A673 (cell line): ENCODE results near the gene ZNF584. TPM values are rescaled to one million over a fixed set of nuclear protein-coding genes. Genes with fewer than 3 reads are reported as not detected.

ENCODE experiments used
- Bru-seq: library from RNA; stranded (reverse); fragments of 400-500 nt; gene quantifications from one replicate; lab custom pipeline; 2021; lab: Mats Ljungman, UMichigan
- BruChase-seq, 2 experiments: library from RNA; stranded (reverse); fragments of 400-500 nt; gene quantifications; one replicate each; lab custom pipeline; 2021; lab: Mats Ljungman, UMichigan
- BruUV-seq: library from RNA; stranded (reverse); fragments of 400-500 nt; replicated peaks from 2 replicates; lab custom pipeline; 2021; lab: Mats Ljungman, UMichigan
- CTCF ChIA-PET: fragments of 300-600 bp; sonication (Branson Sonifier 250); formaldehyde crosslinking; loops from one replicate; lab custom pipeline; 2022; ENCODE audit warnings: antibody characterized with exemption; lab: Charles Lee
- POLR2A ChIA-PET: fragments of 300-600 bp; sonication (Branson Sonifier 250); formaldehyde crosslinking; loops from one replicate; lab custom pipeline; 2022; ENCODE audit warnings: antibody characterized with exemption; ENCODE audit not compliant: low non-redundant PET; lab: Charles Lee
- DNase-seq: peaks from one replicate; pipeline ENCODE4 v3.0.0-alpha.2; 2015; ENCODE audit warnings: low spot score
- H3K27ac ChIP-seq: fragments of 200-600 bp; sonication (generic); 2 replicates; pipeline ENCODE4 v1.5.1; 2016; ENCODE audit warnings: mixed run types, low read depth, mild to moderate bottlenecking, mixed read lengths, antibody characterized with exemption, low read length; ENCODE audit not compliant: poor library complexity, severe bottlenecking
- H3K27me3 ChIP-seq: fragments of 200-600 bp; sonication (generic); replicated peaks from 2 replicates; pipeline ENCODE4 v1.6.1; 2017; ENCODE audit warnings: mixed run types, low read depth, mild to moderate bottlenecking, mixed read lengths, antibody characterized with exemption, low read length; ENCODE audit not compliant: insufficient read depth, poor library complexity
- H3K36me3 ChIP-seq: fragments of 200-600 bp; sonication (generic); 2 replicates; pipeline ENCODE4 v1.6.1; 2016; ENCODE audit warnings: mixed run types, mild to moderate bottlenecking, mixed read lengths, antibody characterized with exemption, low read length; ENCODE audit not compliant: insufficient read depth, poor library complexity, severe bottlenecking
- H3K4me1 ChIP-seq: fragments of 200-600 bp; sonication (generic); 2 replicates; pipeline ENCODE4 v1.6.1; 2017; ENCODE audit warnings: mixed run types, mild to moderate bottlenecking, mixed read lengths, antibody characterized with exemption, low read length; ENCODE audit not compliant: insufficient read depth, poor library complexity, severe bottlenecking
- H3K4me3 ChIP-seq: fragments of 200-600 bp; sonication (generic); 2 replicates; pipeline ENCODE4 v1.5.1; 2016; ENCODE audit warnings: low read depth, mixed run types, mild to moderate bottlenecking, mixed read lengths, low read length; ENCODE audit not compliant: poor library complexity, severe bottlenecking
- H3K9me3 ChIP-seq: fragments of 200-600 bp; sonication (generic); 2 replicates; pipeline ENCODE4 v1.6.1; 2016; ENCODE audit warnings: mixed run types, low read depth, mild to moderate bottlenecking, mixed read lengths, antibody characterized with exemption, low read length; ENCODE audit not compliant: poor library complexity, severe bottlenecking
- CTCF ChIP-seq: fragments of 300-800, 200-600 bp; sonication (generic); conservative IDR thresholded peaks from 2 replicates; pipeline ENCODE4 v1.5.1; 2017; ENCODE audit warnings: low read depth, mild to moderate bottlenecking, antibody characterized with exemption, low read length, moderate library complexity, mixed read lengths
- EZH2 ChIP-seq: fragments of 200-600 bp; sonication (generic); IDR thresholded peaks from 2 replicates; pipeline ENCODE4 v1.6.1; 2017; ENCODE audit warnings: borderline replicate concordance, low read depth, mild to moderate bottlenecking, mixed read lengths, antibody characterized with exemption, low read length; ENCODE audit not compliant: poor library complexity, severe bottlenecking
- intact Hi-C: fragments of 100-400 bp; cut with micrococcal nuclease; formaldehyde crosslinking; loops from one replicate; pipeline ENCODE4 v1.10.0; 2022; ENCODE audit not compliant: unreplicated experiment
- long read RNA-seq: library from polyadenylated mRNA; stranded (forward); transcript quantifications from one replicate; pipeline ENCODE4 v2.0.0, GENCODE V29; 2022
- total RNA-seq: library from RNA; stranded (reverse); gene quantifications from 2 replicates; pipeline ENCODE4 v1.2.3, GENCODE V29; 2021

Gene ZNF584
- total RNA-seq (20.9 and 21.6 TPM in 2 replicates), Bru-seq, nascent RNA (percentile 67 among the genes with signal in this experiment), BruChase-seq, experiment 1, labeled RNA remaining after a 2-hour chase (percentile 75 among the genes with signal in this experiment), BruChase-seq, experiment 2, labeled RNA remaining after a 6-hour chase (percentile 74 among the genes with signal in this experiment)
- long read RNA-seq, transcript ZNF584-203 (4 exons, 2,187 nt), result major isoform, 10 of 53 reads
- long read RNA-seq, transcript ZNF584-206 (3 exons, 591 nt), result minor isoform, 5 of 53 reads
- long read RNA-seq, partial matches to known transcripts, result 0 of 53 reads
- long read RNA-seq, other reads (novel, unspliced or antisense), result 30 of 53 reads

- DNase-seq, result peak; percentile 98
- peak within 1 kb of the TSS; percentile 94 for H3K4me3 ChIP-seq
- ChIA-PET CTCF (no interaction called here), POLR2A (interaction anchor here (0.6 kb wide), 1 partner anchor 21 kb away, joined by 3 read pairs; the partner anchor contains the start of gene RPS5)
- no TSS peak for BruUV-seq
- TF ChIP-seq CTCF (no peak; the same call in 1 of the 2 replicates), EZH2 (no peak)
- H3K36me3 ChIP-seq, result no peaks in the 10 kb centered on the region
- H3K27me3 ChIP-seq, result no peaks in the 10 kb centered on the region
- intact Hi-C loops, result no loop called here
- peaks cover 5% of the 10 kb centered on the region for H3K9me3 ChIP-seq
- H3K27ac ChIP-seq, result peak within 1 kb of the TSS; percentile 91
- peaks cover 4% of the 10 kb centered on the region for H3K4me1 ChIP-seq
Observed at GRCh38 chr19:58408152-58409009, at the start of gene ZNF584. Gene ZNF584 (plus strand): TSS chr19:58408649. CDS start chr19:58409148, 499 bp downstream.

- BruUV-seq, result TSS peak; percentile 71
- ChIA-PET POLR2A (interaction anchor here (0.5 kb wide), 1 partner anchor 65 kb away, joined by 4 read pairs; no protein-coding TSS in a partner anchor), CTCF (interaction anchor here (1.0 kb wide), 1 partner anchor 14 kb away, joined by 3 read pairs; no protein-coding TSS in a partner anchor)
- H3K27me3 ChIP-seq, result no peaks in the 10 kb centered on the region
- peak; percentile 58 for DNase-seq
- no peaks in the 10 kb centered on the region for H3K9me3 ChIP-seq
- peak overlapping the region; percentile 95 for H3K4me3 ChIP-seq
- intact Hi-C loops, result no loop called here
- H3K4me1 ChIP-seq, result peaks cover 6% of the 10 kb centered on the region
- H3K27ac ChIP-seq, result peak overlapping the region; percentile 96
- TF ChIP-seq EZH2, result no peak
- no peak for TF ChIP-seq CTCF
- no peaks in the 10 kb centered on the region for H3K36me3 ChIP-seq
Observed at GRCh38 chr19:58361900-58362271, 46.6 kb upstream of the ZNF584 start.

DNA sequence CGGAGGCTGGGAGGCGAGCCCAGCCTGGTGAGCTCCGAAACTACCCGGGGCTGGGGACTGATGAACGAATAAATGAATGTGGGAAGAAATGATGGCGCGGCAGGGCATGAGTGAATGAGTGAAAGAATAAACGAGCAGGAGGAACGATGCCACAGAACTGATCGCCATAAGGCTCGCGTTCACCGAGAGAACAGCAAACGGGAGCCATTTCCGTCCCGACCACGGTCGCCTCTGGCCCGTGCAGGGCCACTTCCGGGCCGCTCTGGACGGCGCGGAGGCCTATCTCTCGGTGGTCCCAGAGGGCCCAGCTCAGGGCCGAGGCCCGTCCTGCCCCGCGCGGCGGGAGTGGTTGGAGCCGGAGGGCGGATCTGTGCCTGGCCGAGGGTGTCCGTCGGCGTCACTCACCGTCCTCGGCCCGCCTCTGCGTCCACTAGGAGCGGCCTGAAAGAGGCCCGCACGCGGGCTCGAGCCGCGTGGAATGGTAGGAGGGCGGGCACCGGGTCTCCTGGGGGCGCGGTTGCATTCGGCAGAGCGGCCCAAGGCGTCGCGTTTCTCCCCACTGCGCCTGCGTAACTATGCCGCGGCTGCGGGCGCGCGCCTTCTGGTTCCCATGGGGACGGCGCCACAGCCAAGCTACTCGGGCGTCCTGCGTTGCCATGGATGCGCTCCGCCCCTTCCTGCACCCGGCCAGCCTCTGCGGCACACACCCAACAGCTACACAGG is 46.0 kb upstream of the ZNF584 start, which contains the start of gene ZNF497:
Gene ZNF497, minus strand, starts transcription at position 480 of the 723 bp plus-strand sequence. CDS start 5,116 bp downstream, outside the sequence.
- no peaks in the 10 kb centered on the region for H3K36me3 ChIP-seq
- DNase-seq, result peak; percentile 98
- H3K27me3 ChIP-seq, result no peaks in the 10 kb centered on the region
- TF ChIP-seq EZH2 (no peak), CTCF (no peak)
- intact Hi-C loops, result no loop called here
- H3K27ac ChIP-seq, result peak within 1 kb of the TSS; percentile 96
- peak within 1 kb of the TSS; percentile 95 for H3K4me3 ChIP-seq
- BruUV-seq, result no TSS peak
- peaks cover 6% of the 10 kb centered on the region for H3K4me1 ChIP-seq
- ChIA-PET CTCF (interaction anchor here (0.6 to 1.0 kb wide), 2 partner anchors 14 to 15 kb away, joined by 3 read pairs; no protein-coding TSS in a partner anchor), POLR2A (interaction anchor here (0.5 to 0.8 kb wide), 4 partner anchors 11 to 65 kb away, joined by 4 to 15 read pairs (median 7); no protein-coding TSS in a partner anchor)
- no peaks in the 10 kb centered on the region for H3K9me3 ChIP-seq
